H1 (cell line): ENCODE results near the gene ADGRB3. TPM values are rescaled to one million over a fixed set of nuclear protein-coding genes. Genes with fewer than 3 reads are reported as not detected.

Experiments used
- CTCF ChIA-PET: fragments of 300-600 bp; sonication (Branson Sonifier 250); formaldehyde crosslinking; loops from one replicate; lab custom pipeline; 2021; ENCODE audit not compliant: partially characterized antibody; lab: Charles Lee
- POLR2A ChIA-PET: fragments of 300-600 bp; sonication (Branson Sonifier 250); formaldehyde crosslinking; loops from one replicate; lab custom pipeline; 2021; ENCODE audit warnings: inconsistent platforms; ENCODE audit not compliant: partially characterized antibody; lab: Charles Lee
- DNase-seq, 2 experiments: peaks; one replicate each; pipeline versions ENCODE4 v3.0.0 to v3.0.0-alpha.2; 2010 to 2022; ENCODE audit warnings: low spot score in 2 of 2, low read depth in 1 of 2, mixed read lengths in 1 of 2
- FAIRE-seq: peaks from 2 replicates; lab custom pipeline; 2011; peaks lifted over from hg19 to GRCh38; lab: Jason Lieb, UNC
- H2AFZ ChIP-seq: 2 replicates; pipeline ENCODE4 v1.8.1; 2012; ENCODE audit warnings: low read length, inconsistent platforms
- H2AK5ac ChIP-seq: 2 replicates; pipeline ENCODE4 v1.6.1; 2013; ENCODE audit warnings: low read depth, low read length
- H2BK120ac ChIP-seq: replicated peaks from 2 replicates; pipeline ENCODE3; 2013; ENCODE audit warnings: low read depth, low read length, inconsistent platforms
- H2BK12ac ChIP-seq: 2 replicates; pipeline ENCODE4 v1.6.1; 2013; ENCODE audit warnings: low read depth, low read length
- H2BK15ac ChIP-seq: 2 replicates; pipeline ENCODE4 v1.6.1; 2013; ENCODE audit warnings: low read length
- H2BK20ac ChIP-seq: 2 replicates; pipeline ENCODE4 v1.6.1; 2013; ENCODE audit warnings: low read length
- H2BK5ac ChIP-seq: 2 replicates; pipeline ENCODE4 v1.6.1; 2013; ENCODE audit warnings: low read depth, low read length
- H3K14ac ChIP-seq: 2 replicates; pipeline ENCODE4 v1.6.1; 2013; ENCODE audit warnings: inconsistent platforms; ENCODE audit not compliant: insufficient read length
- H3K18ac ChIP-seq: 2 replicates; pipeline ENCODE4 v1.6.1; 2013; ENCODE audit warnings: low read length; ENCODE audit errors: extremely low read depth
- H3K23ac ChIP-seq: 2 replicates; pipeline ENCODE4 v1.6.1; 2013; ENCODE audit warnings: inconsistent platforms; ENCODE audit not compliant: insufficient read length
- H3K23me2 ChIP-seq: 2 replicates; pipeline ENCODE4 v1.6.1; 2013; ENCODE audit warnings: low read depth, low read length
- H3K27ac ChIP-seq: 2 replicates; pipeline ENCODE4 v1.6.1; 2011; ENCODE audit warnings: low read depth, low read length, inconsistent platforms
- H3K27me3 ChIP-seq, 4 experiments: replicated peaks in 1 of 4; 1 replicate in 1 of 4; 2 replicates in 3 of 4; pipeline versions ENCODE4 v1.6.1 to v1.8.1; 2011 to 2013; ENCODE audit warnings: low read length in 3 of 4, mild to moderate bottlenecking in 3 of 4, inconsistent platforms in 2 of 4, mixed read lengths in 2 of 4, moderate library complexity in 1 of 4; ENCODE audit not compliant: control insufficient read depth in 3 of 4, insufficient read depth in 3 of 4; ENCODE audit errors: extremely low read depth in 1 of 4
- H3K36me3 ChIP-seq, 4 experiments: 2 replicates each; pipeline versions ENCODE4 v1.6.1 to v1.8.1; 2011 to 2013; ENCODE audit warnings: mild to moderate bottlenecking in 4 of 4, low read length in 3 of 4, moderate library complexity in 2 of 4, control low read depth in 1 of 4, inconsistent platforms in 1 of 4; ENCODE audit not compliant: insufficient read depth in 4 of 4, control insufficient read depth in 2 of 4
- H3K4ac ChIP-seq: replicated peaks from 2 replicates; pipeline ENCODE3; 2013; ENCODE audit warnings: low read length, low read depth, mixed read lengths, inconsistent platforms; ENCODE audit not compliant: insufficient read length
- H3K4me1 ChIP-seq, 4 experiments: replicated peaks in 1 of 4; 1 replicate in 1 of 4; 2 replicates in 3 of 4; pipeline versions ENCODE4 v1.6.1 to v1.8.1; 2011 to 2013; ENCODE audit warnings: low read length in 3 of 4, inconsistent platforms in 2 of 4, mixed read lengths in 1 of 4; ENCODE audit not compliant: insufficient read depth in 4 of 4, control insufficient read depth in 3 of 4
- H3K4me2 ChIP-seq, 2 experiments: 2 replicates each; pipeline versions ENCODE4 v1.6.1 to v1.8.1; 2011 to 2013; ENCODE audit warnings: low read depth in 2 of 2, low read length in 2 of 2, control low read depth in 1 of 2, inconsistent platforms in 1 of 2, mild to moderate bottlenecking in 1 of 2; ENCODE audit not compliant: insufficient read depth in 1 of 2
- H3K4me3 ChIP-seq, 4 experiments: fragments of 200-600, 300-600 bp in 1 of 4; sonication (generic), shearing (Covaris generic), sonication (Bioruptor Twin) in 1 of 4; 2 replicates each; pipeline versions ENCODE4 v1.5.1 to v1.8.1; 2011 to 2016; ENCODE audit warnings: low read length in 4 of 4, low read depth in 3 of 4, control low read depth in 2 of 4, inconsistent platforms in 2 of 4, mild to moderate bottlenecking in 2 of 4, mixed read lengths in 1 of 4, moderate library complexity in 1 of 4; ENCODE audit not compliant: insufficient read depth in 2 of 4; ENCODE audit errors: extremely low read depth in 1 of 4
- H3K56ac ChIP-seq: replicated peaks from 2 replicates; pipeline ENCODE3; 2013; ENCODE audit warnings: low read depth, mild to moderate bottlenecking, mixed read lengths, low read length, inconsistent platforms; ENCODE audit not compliant: insufficient read length
- H3K79me1 ChIP-seq: 2 replicates; pipeline ENCODE4 v1.6.1; 2013; ENCODE audit warnings: low read depth, low read length, control low read depth
- H3K79me2 ChIP-seq, 2 experiments: 2 replicates each; pipeline versions ENCODE4 v1.6.1 to v1.8.1; 2012 to 2013; ENCODE audit warnings: low read length in 2 of 2, mild to moderate bottlenecking in 2 of 2, inconsistent platforms in 1 of 2; ENCODE audit not compliant: insufficient read depth in 2 of 2, control insufficient read depth in 1 of 2
- H3K9ac ChIP-seq, 4 experiments: replicated peaks in 1 of 4; 1 replicate in 1 of 4; 2 replicates in 3 of 4; pipeline versions ENCODE4 v1.6.1 to v1.8.1; 2011 to 2013; ENCODE audit warnings: low read depth in 3 of 4, low read length in 3 of 4, control low read depth in 2 of 4, mild to moderate bottlenecking in 2 of 4, moderate library complexity in 2 of 4, inconsistent platforms in 1 of 4; ENCODE audit errors: extremely low read depth in 1 of 4
- H3K9me3 ChIP-seq, 2 experiments: 2 replicates each; pipeline versions ENCODE4 v1.6.1 to v1.8.1; 2012 to 2013; ENCODE audit warnings: mild to moderate bottlenecking in 2 of 2, moderate library complexity in 2 of 2, control low read depth in 1 of 2, inconsistent platforms in 1 of 2, low read depth in 1 of 2, low read length in 1 of 2, mixed read lengths in 1 of 2; ENCODE audit not compliant: insufficient read depth in 2 of 2
- H4K20me1 ChIP-seq, 2 experiments: replicated peaks in 1 of 2; 2 replicates each; pipeline versions ENCODE3 to v1.8.1; 2011 to 2013; ENCODE audit warnings: inconsistent platforms in 2 of 2, low read length in 2 of 2, mild to moderate bottlenecking in 1 of 2; ENCODE audit not compliant: insufficient read depth in 2 of 2, control insufficient read depth in 1 of 2
- H4K5ac ChIP-seq: 2 replicates; pipeline ENCODE4 v1.6.1; 2013; ENCODE audit warnings: low read length, low read depth, mixed read lengths, inconsistent platforms; ENCODE audit not compliant: insufficient read length
- H4K8ac ChIP-seq: 2 replicates; pipeline ENCODE4 v1.8.0; 2013; ENCODE audit warnings: mild to moderate bottlenecking, moderate library complexity, low read length, inconsistent platforms; ENCODE audit not compliant: insufficient read depth; ENCODE audit errors: extremely low read depth
- H4K91ac ChIP-seq: replicated peaks from 2 replicates; pipeline ENCODE3; 2013; ENCODE audit warnings: low read length, mixed read lengths, inconsistent platforms; ENCODE audit not compliant: insufficient read length
- E2F6 ChIP-seq: IDR thresholded peaks from 2 replicates; pipeline ENCODE4 v1.6.1; 2012; ENCODE audit warnings: inconsistent platforms
- SP2 ChIP-seq: IDR thresholded peaks from 2 replicates; pipeline ENCODE4 v1.6.1; 2012; ENCODE audit warnings: mild to moderate bottlenecking, low read length, inconsistent platforms
- WGBS, 2 experiments: shearing (Covaris generic) in 1 of 2; methylation state at CpG; one replicate each; pipeline versions ENCODE4 v1.1.6 to v1.1.7; 2013 to 2015; ENCODE audit warnings: low lambda C conversion rate in 2 of 2, mixed read lengths in 2 of 2, inconsistent platforms in 1 of 2, low coverage in 1 of 2, missing lambda C conversion rate in 1 of 2; ENCODE audit not compliant: insufficient replicate concordance in 2 of 2, insufficient coverage in 1 of 2, insufficient read length in 1 of 2; ENCODE audit errors: extremely low coverage in 1 of 2, missing lambda C conversion rate in 1 of 2; 5-methylcytosine and 5-hydroxymethylcytosine counted together
- polyA plus RNA-seq, 7 experiments: library from polyadenylated mRNA; depleted of rRNA in 3 of 7; stranded (reverse) in 5 of 7; unstranded in 2 of 7; fragments of >200 nt in 5 of 7; fragments of 200-250 nt in 2 of 7; gene quantifications; 1 replicate in 5 of 7; 2 replicates in 1 of 7; 4 replicates in 1 of 7; pipeline versions ENCODE4 v1.2.1 to v1.2.3, GENCODE V29; 2011 to 2013; ENCODE audit warnings: missing spikeins in 2 of 7, mixed read lengths in 2 of 7
- total RNA-seq: library from RNA; stranded (reverse); fragmentation: NEBNext Ultra II Directional; extraction: Animal tissue kit (Norgen Biotek cat#: 25700); gene quantifications from 2 replicates; pipeline ENCODE4 v1.2.1, GENCODE V29; 2021

Gene ADGRB3
- total and polyA plus RNA-seq, 2 of the 8 experiments (the other 6 are each of a cell fraction or from before 2014, with no cell fraction given) = 0.35 to 1.2 TPM

GRCh38 chr6:68779366-68779765 is 144.3 kb downstream of the ADGRB3 start:
- H3K9ac ChIP-seq = no peak overlapping the region
- no peak for TF ChIP-seq E2F6
- TF ChIP-seq SP2 = no peak
- WGBS, 2 experiments = 72% methylated on average over 2 of the region's 2 CpGs; no CpG with 5 or more reads in 1 of the 2 experiments

More at GRCh38 chr6:68779366-68779765, 144.3 kb downstream of the ADGRB3 start:
- H4K8ac ChIP-seq = no peak overlapping the region
- no peak overlapping the region for H3K18ac ChIP-seq
- no peak overlapping the region for H3K4me3 ChIP-seq
- DNase-seq (no peak), FAIRE-seq (no peak)
- no peaks in the 10 kb centered on the region for H3K4me1 ChIP-seq
- H2AFZ ChIP-seq = no peak overlapping the region
- no peaks in the 10 kb centered on the region for H4K20me1 ChIP-seq
- no peak overlapping the region for H3K27ac ChIP-seq
- H2AK5ac ChIP-seq = no peak overlapping the region
- H3K79me2 ChIP-seq = no peaks in the 10 kb centered on the region
- no peak overlapping the region for H3K4ac ChIP-seq
- no peak overlapping the region for H3K23ac ChIP-seq
- CTCF ChIA-PET = interaction anchor here (0.6 to 6.6 kb wide), 15 partner anchors 8 to 1258 kb away, joined by 3 to 119 read pairs (median 4); partner anchors contain the start of gene ADGRB3
- no peak overlapping the region for H3K56ac ChIP-seq
- no peak overlapping the region for H4K5ac ChIP-seq
- POLR2A ChIA-PET = no interaction called here
- H3K27me3 ChIP-seq = no peaks in the 10 kb centered on the region
- no peak overlapping the region for H2BK20ac ChIP-seq
- H2BK12ac ChIP-seq = no peak overlapping the region
- no peaks in the 10 kb centered on the region for H3K23me2 ChIP-seq
- H2BK120ac ChIP-seq = no peak overlapping the region
- H2BK5ac ChIP-seq = no peak overlapping the region
- no peak overlapping the region for H2BK15ac ChIP-seq
- H3K4me2 ChIP-seq = no peak overlapping the region
- H3K14ac ChIP-seq = no peak overlapping the region
- no peaks in the 10 kb centered on the region for H3K79me1 ChIP-seq
- no peaks in the 10 kb centered on the region for H3K9me3 ChIP-seq
- no peak overlapping the region for H4K91ac ChIP-seq
- H3K36me3 ChIP-seq = no peaks in the 10 kb centered on the region
